NCI-H2227 (cell line): ENCODE results near the gene PLSCR5.

Source experiments
- DNase-seq: peaks from one replicate; lab custom pipeline; 2025; ENCODE audit not compliant: unreplicated experiment; lab: John Stamatoyannopoulos, UW

The PLSCR5 gene, protein sequence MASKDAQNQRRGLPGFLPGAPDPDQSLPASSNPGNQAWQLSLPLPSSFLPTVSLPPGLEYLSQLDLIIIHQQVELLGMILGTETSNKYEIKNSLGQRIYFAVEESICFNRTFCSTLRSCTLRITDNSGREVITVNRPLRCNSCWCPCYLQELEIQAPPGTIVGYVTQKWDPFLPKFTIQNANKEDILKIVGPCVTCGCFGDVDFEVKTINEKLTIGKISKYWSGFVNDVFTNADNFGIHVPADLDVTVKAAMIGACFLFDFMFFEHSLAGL

DNA sequence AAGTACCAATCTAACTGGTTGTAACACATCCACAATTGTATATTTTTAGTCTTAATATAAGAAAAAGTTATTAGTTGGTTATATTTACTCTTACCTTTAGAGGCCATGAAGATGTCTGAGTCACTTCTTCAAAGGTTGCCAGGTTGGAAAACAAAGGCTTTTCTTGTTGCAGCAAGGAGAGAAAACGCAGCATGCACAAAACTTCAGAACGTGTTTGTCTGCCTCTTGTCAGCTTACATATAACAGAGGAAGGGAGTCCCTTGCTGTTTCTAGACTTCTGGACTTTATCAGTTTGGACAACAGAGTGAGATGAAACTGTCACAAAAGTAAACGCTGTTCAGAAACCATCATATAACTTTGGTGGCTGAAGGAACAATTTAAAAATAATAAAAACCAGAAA lies at the start of gene PLSCR5:
Gene PLSCR5 (minus strand): TSS at position 241 of the 400 bp plus-strand sequence. CDS start 134 bp downstream, at position 107.
- no peak for DNase-seq

DNA sequence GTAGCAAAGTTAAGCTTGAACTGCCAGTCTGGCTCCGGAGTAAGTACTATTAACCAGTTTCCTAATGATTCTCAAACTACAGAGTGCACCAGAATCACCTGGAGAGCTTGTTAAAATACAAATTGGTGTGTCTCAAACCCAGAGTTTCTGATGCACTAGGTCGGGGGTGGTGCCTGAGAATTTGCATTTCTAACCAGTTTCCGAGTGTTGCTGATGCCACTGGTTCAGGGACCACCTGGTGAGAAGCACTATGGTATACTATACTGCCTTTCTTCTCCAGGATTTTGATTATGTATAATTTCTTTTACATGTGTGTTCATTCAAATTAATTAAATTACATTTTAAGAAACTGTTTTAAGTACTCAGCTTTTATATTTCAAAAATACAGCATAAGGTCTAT lies 48.8 kb upstream of the PLSCR5 start:
- DNase-seq, result no peak

DNA sequence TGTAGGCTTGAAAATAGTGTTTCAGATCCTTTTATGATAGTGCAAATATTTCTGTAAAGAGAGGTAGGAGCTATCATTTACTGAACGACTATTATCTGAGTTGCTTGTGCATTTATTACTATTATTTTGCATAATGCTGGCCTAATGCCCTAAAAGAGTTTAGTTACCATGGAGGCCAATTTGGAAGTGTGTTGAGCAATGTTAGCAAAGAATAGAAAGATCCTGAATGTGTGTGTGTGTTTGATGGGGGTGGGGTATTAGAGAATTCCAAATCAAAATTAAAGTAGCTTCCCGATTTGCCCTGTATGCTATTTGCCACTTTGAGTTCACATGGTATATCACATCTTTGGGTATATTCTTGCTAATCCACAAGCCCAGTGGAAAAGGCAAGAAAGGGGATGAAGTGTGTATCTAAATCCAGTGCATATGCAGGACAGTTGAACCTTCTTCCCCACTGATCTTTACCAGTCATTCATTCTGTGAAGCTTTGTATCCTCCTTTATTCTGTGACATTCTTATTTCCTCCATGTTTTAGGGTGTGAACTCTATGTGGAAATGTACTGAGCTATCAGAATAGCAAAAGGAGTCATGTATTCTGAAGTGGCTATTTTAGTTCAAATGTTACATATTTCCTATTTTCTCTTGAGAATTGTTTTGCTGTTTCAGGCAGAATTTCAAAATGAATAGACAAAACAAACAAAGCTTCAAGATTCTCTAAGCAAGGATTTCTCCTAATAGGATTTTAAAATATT lies 45.7 kb upstream of the PLSCR5 start:
- no peak for DNase-seq

DNA sequence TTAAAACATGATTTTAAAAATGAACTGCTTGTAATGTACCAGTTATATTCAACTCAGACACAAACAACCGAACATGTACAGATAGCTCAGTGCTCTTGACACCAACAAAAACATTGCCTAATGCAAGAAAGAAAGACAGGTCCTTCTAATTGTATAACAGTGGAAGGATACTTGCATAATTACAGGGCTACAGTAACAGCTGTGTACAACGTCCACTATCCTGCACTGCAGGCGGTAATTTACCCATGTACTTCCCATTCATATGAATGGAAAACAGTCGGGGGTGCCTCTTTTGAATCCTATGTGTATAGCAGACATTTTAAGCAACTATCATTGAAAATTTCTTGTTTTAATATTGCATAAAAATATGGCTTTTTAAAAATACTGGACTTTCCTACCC lies 41.1 kb upstream of the PLSCR5 start:
- DNase-seq, result no peak

DNA sequence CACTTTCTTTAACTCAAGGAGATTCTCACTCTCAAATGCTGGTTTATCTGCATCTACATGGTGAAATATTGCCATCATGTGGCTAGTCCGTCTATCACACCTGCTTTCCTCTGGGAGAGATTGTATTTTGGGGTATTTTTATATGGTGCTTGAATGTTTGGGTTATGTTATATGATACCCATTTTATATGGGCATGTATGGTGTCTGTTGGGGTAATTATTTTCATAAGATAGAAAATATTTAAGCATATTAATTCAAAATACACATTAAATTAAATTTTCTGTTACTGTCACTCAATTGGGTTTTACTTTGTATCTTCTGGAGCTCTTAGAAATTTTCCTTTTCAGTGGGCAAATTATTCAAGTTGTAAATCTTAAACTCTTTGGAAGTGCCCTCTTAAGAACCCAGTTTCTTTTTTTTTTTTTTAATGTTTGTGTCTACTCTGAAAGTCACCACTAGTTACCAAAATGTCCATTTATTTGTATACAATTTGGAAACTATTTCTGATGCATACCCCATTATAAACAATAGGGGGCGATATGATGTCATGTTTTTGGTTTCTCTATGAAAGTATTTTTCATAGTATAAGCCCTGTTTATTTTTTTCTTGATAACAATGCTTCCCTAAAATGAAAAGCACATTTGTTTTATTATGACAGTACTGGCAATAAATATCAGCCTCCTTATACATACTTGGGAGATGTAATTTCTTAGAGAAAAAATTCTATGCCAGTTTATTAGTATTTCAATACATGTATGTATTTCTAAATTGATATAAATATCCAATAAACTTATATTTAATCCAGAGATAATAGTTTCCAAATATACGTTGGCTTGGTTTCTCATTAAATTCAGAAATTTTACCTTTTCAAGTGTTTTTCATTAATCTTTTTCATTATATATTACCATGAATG lies 36.1 kb upstream of the PLSCR5 start:
- peak; percentile 5 for DNase-seq

DNA sequence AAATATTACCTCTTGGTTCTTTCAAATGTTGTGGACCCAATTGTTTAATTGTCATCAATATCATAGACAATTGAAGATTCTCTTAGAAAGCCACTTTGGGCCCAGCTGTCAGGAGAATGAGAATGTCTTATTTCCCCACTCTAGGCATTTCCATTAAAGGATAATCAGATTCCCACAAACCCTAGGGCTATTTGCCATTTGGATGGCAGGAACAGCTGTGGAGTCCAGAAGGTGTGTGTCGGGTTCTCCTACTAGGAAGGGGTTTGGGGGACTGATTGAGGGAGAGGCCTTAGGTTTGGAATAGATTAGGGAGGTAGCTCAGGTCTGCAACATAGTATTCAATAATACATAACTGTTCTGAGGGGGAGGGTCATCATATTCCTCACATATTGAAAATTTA lies 35.2 kb upstream of the PLSCR5 start:
- DNase-seq, result no peak

DNA sequence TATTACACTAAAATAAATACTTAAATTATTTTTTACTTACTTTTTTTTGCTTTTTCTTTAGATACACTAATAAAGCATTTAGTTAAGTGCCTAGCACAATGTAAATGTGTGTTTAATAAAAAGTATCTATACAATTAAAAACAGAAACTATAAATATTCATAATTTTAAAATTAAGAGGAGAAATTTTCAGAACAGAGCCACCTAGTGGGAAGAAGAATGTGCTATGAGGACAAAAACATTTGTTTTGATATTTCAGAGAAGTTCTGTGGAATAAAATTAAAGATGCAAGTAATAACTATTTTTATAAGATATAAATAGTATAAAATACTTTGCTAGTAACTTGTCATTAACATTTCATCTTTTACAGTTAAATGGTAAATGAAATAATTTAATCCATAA lies 33.6 kb upstream of the PLSCR5 start:
- no peak for DNase-seq

DNA sequence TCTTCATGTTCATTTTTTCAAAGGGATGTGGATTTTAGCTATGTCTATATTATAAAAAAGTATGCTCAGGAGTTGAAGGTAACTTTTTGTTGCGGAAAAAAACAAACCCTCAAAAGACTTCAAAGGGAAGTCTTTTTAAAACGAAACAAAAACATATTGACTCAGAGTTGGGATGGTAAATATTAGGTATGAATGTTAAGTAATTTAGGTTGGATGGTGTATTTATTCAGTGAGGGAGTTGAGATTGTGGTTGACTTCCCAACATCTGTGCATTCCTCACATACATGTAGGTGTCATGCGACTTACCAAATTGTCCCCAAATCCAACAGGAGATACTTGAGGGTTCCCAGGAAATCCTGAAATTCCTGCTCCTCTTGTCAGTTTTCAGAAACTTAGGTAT lies 32.7 kb upstream of the PLSCR5 start:
- no peak for DNase-seq

DNA sequence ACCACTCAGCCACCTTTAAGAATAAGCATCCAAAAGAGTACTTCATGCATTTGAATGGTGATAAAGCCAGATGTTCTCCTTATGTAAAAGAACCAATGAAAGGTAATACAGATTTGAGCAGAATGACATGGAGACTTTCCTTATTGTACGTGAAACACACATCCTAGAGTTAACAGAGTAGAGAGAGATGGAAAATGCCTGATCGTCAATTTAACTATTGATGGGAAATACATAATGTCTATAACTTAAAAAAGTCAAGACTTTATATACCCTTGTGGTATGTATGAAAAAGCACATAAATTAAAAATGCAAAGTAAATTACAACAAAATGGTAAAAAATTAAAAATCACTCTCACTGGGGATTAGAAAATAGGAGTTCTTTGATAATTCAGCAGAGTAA lies 31.7 kb upstream of the PLSCR5 start:
- no peak for DNase-seq

DNA sequence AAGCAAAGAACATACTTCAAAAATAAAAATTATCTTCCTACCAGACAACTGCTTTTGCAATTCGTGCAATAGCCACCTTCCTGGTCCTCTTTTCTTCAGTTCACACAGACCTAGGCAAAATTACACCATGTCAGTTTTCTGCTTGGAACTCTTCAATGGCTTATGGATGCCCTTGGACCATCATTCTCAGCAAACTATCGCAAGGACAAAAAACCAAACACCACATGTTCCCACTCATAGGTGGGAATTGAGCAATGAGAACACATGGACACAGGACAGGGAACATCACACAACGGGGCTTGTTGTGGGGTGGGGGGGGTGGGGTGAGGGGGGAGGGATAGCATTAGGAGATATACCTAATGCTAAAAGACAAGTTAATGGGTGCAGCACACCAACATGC lies 29.2 kb upstream of the PLSCR5 start:
- no peak for DNase-seq

DNA sequence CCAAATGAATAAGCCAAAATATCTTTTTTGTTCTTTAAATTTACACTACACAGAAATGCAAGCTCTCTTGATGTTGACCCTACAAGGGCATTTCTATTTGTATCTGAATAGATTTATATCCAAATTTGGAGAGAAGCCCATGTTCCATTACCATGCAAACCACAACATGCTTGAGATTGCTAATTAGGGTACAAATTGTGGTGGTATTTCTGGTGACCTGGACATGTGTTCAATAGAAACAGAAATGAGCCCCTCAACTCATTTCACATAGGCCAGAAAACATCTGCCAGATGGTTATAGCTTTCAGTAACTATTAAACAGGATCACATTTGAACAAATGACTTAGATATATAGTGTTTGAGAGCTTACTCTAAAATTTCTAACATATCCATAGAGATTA lies 23.5 kb upstream of the PLSCR5 start:
- no peak for DNase-seq

DNA sequence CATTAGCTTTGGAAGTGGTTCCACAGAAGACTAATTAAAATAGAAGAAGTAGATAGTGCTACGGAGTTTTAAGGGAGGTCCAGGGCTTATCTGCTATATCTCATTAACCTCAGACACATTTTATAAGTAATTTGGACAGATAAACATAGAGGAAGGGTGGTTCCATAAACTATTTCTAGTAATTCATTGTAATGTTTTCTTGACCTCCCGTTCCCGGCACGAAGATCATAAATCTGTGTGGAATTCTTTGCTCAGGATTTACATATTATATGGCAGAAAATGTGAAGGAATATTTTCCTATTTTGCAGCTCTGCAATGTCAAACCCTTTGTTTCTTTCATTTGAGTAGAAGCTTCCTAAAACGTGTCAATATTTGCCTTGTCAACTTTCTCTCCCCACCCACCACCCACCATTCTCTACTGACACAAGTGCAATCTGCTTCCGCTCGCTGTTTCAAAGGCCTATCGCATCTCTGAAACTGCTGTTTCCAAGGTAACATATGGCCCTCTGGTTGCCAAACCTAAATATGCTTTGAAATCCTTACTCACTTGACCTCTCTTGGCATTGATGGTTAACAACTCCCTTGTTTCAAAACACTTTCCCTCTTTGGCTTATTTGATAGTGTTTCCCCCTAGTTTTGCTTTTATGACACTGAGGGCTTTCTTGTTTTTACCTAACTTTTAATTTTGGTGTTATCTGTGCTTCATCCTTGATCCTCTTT lies 21.4 kb upstream of the PLSCR5 start:
- no peak for DNase-seq

DNA sequence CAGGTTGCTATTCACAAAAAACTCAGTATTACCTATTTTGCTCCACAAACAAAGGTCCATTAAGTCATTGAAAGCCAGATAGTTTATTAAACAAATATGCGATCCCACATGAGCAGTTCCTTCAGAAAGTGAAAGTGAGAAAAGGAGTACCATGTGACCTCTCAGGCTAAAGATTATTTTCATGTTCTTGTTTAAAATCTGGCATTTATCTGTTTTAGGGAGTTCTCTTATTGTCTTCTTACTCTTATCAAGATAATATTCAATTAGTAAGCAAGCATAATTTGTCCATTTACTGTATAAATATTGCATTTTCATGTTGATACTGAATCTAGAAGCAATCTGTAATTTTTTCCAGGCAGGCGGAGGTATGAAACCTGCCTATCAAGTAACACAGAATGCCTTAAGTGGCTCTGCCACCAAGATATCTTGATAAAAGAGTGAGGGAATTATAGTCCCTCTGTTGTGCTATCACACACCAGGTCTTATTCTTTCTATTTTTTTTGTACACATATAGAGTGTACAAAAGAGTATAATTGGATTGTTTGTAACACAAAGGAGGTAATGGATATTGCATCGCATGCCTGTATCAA lies 20.1 kb upstream of the PLSCR5 start:
- no peak for DNase-seq

DNA sequence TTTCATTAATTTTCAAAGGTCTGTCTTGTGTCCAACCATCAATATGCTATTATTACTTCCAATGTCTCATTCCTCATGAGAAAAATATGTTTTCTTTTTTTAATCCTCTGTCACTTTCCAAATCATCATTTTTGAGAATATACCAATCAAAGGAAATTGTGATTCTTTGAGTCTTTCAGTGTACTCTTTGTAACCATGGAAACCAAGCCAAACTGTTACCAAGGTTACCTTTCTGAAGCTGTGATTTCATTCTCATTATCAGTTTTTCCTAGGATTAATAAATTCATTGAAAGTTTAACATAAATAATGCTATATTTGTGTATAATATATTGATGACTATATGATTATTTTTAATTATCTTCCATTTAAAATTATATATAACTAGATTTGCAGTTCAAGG lies 16.6 kb upstream of the PLSCR5 start:
- no peak for DNase-seq

DNA sequence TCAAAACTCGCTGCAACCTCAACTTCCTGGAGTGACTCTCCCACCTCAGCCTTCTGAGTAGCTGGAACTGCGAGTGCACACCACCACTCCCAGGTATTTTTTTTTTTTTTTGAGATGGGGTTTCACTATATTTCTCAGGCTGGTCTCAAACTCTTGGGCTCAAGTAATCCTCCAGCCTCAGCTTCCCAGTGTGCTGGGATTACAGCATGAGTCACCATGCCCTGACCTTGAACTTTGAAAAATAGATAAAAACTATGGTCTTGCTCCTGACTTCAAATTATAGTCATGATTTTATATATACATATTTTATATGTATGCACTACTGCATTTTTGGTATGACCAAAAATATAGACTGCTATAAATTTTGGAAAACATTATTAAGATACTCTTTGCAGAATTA lies 6.9 kb upstream of the PLSCR5 start:
- no peak for DNase-seq

DNA sequence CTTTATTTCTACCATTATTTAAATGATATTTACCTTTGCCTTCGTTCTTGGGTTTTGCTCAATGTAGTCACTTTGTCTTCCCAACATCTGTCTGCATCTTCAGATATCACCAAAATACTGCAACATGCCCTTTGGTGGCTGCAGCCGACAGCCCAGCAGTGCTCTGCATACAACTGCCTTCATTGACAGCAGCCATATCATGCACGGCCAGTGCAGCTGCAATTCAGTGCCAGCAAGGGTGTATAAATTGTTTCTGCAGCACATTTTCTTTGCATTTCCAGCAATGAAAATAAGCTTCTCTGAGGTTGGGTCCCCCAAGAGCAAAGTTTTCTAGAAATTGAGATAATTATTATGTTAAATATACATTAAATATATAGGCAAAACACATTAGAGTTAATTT lies 6.0 kb upstream of the PLSCR5 start:
- no peak for DNase-seq

DNA sequence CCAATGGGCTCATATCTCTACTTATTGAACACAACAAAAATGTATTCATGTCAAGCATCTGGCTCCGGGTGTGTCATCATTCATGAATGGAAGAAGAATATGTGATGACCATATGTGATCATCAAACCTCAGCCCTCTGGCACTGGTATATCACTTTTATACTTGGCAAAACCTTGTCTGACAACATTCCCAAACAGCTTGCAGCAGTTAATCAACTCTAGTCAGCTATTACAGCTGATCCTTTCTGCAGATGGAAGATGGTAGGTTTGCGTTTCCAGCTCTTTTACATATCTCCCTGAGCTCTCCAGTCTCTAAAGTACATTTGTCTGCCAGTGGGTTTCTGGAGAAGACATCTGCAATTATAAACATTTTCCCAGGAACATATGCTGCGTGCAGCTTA lies 6.6 kb downstream of the PLSCR5 start:
- DNase-seq, result no peak

DNA sequence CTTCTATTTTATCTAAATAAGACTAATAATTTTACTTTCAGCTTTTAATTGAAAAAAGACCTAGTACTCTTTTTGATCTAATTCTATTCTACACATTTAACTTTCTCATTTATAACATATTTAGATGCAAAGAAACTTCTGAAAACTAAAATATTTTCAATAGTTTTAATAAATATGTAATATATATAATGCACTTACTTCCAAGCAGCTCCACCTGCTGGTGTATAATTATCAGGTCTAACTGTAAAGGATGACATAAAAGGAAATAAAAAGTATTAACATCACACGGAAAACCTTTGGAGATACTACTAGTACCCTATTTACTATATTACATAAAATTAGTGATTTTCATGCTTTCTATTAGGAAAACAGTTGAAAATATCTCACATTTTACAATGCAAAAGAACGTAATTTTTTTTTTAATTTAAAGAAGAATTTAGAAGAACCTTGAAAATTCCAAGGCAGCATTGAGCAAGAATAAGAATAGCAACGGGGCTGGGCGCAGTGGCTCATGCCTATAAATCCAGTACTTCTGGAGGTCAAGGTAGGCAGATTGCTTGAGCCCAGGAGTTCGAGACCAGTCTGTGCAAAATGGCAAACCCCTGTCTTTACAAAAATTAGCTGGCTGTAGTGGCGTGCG lies 10.2 kb downstream of the PLSCR5 start:
- DNase-seq, result no peak

DNA sequence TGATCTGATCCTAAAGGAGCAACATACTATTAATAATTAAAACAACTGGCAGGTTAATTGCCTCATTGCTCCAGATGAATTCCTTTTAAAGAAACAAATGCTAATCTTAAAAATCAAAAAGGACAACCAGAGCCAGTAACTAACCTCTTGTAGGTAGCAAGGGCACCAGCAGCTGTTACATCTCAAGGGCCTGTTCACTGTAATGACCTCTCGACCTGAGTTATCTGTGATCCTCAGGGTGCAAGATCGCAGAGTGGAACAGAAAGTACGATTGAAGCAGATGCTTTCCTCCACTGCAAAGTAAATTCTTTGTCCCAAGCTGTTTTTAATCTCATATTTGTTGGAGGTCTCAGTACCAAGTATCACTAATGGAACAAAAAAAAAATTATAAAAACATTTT lies 11.4 kb downstream of the PLSCR5 start:
- no peak for DNase-seq

DNA sequence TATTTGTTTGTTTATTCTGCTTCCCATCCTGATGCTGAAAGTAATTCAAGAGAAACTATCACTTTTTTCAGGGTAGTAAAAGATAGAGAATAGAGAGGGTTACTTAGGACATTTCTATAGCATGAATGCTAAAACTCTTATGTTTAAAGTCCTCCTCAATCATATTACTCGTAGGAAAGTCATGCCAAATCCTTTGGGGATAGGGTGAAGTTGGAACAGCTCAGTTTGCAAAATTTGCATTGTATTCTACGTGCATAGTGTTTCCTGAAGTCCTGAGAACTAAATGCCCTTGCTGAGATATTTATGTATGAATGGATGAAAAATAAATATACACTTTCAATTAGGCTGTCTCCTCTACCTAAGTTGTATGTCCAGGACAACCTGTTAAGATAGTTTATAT lies 14.6 kb downstream of the PLSCR5 start:
- DNase-seq, result no peak
